Endometrium (tissue), 2 donors: ENCODE results near the gene SPEN.
"Not testable (repeated sequence)": the region's sequence is repeated elsewhere in the genome, so short reads cannot be mapped to it uniquely, and the experiment has no call there.

Experiments
- FAIRE-seq: peaks from 2 replicates; lab custom pipeline; 2012; peaks lifted over from hg19 to GRCh38; lab: Jason Lieb, UNC
- donor health status: control.
- donor health status: control.

SPEN gene

GRCh38 chr1:15856888-15857287, 9.4 kb downstream of the SPEN start:
- no peak for FAIRE-seq

- FAIRE-seq, result no peak
Observed at GRCh38 chr1:15858069-15858670, 10.7 kb downstream of the SPEN start.

- no peak for FAIRE-seq
Observed at GRCh38 chr1:15858672-15859372, 11.3 kb downstream of the SPEN start.

GRCh38 chr1:15863156-15863901, 15.8 kb downstream of the SPEN start:
- FAIRE-seq, result no peak

- no peak for FAIRE-seq
Observed at GRCh38 chr1:15866721-15867201, 19.3 kb downstream of the SPEN start.

- FAIRE-seq, result no peak
Observed at GRCh38 chr1:15867288-15867687, 19.8 kb downstream of the SPEN start.

GRCh38 chr1:15869413-15869812, 21.9 kb downstream of the SPEN start:
- FAIRE-seq, result no peak

- FAIRE-seq, result no peak
Observed at GRCh38 chr1:15870421-15870820, 22.9 kb downstream of the SPEN start.

- FAIRE-seq, result no peak
Observed at GRCh38 chr1:15874471-15874870, 27.0 kb downstream of the SPEN start.

- no peak for FAIRE-seq
Observed at GRCh38 chr1:15876357-15877055, 29.0 kb downstream of the SPEN start.

GRCh38 chr1:15881961-15882360, 34.5 kb downstream of the SPEN start:
- no peak for FAIRE-seq

GRCh38 chr1:15882665-15883064, 35.2 kb downstream of the SPEN start:
- FAIRE-seq, result no peak

- FAIRE-seq, result no peak
Observed at GRCh38 chr1:15883326-15883725, 35.8 kb downstream of the SPEN start.

GRCh38 chr1:15884477-15884876, 37.0 kb downstream of the SPEN start:
- no peak for FAIRE-seq

GRCh38 chr1:15885269-15885668, 37.8 kb downstream of the SPEN start:
- no peak for FAIRE-seq

- FAIRE-seq, result peak; percentile 92
Observed at GRCh38 chr1:15885701-15886610, 38.4 kb downstream of the SPEN start.

GRCh38 chr1:15886611-15887167, 39.2 kb downstream of the SPEN start:
- FAIRE-seq, result no peak

GRCh38 chr1:15892857-15893599, 45.5 kb downstream of the SPEN start:
- not testable (repeated sequence) for FAIRE-seq

GRCh38 chr1:15895233-15895632, 47.7 kb downstream of the SPEN start:
- no peak for FAIRE-seq

- FAIRE-seq, result not testable (repeated sequence)
Observed at GRCh38 chr1:15896841-15897610, 49.5 kb downstream of the SPEN start.
